Measurements from ENCODE around the gene USP7. TPM values are rescaled to one million over a fixed set of nuclear protein-coding genes. Genes with fewer than 3 reads are reported as not detected.

USP7 gene
- polyA plus RNA-seq, 1 of the 3 experiments (the other 2 are of a cell fraction) = 8.6 TPM

GRCh38 chr16:8889893-8890548 is 73.7 kb downstream of the USP7 start:
- Histone ChIP-seq H3K4me1 (ENCODE audit: control insufficient read depth in 1 of 2, insufficient read depth in 2 of 2, low read depth in 1 of 2, low read length in 1 of 2) (peaks cover 9 to 42% of the 10 kb centered on the region in 2 experiments; a peak in 2 of 4 replicates), H3K9me3 (no peaks in the 10 kb centered on the region), H2AFZ (ENCODE audit: low read depth) (no peak overlapping the region), H3K9me2 (no peaks in the 10 kb centered on the region), H3K27me3 (ENCODE audit: insufficient read depth) (no peaks in the 10 kb centered on the region), H3F3A (replicated peaks; ENCODE audit: insufficient read depth) (peaks cover 6% of the 10 kb centered on the region), H4K20me1 (ENCODE audit: insufficient read depth) (0 out of 2 replicates have a peak, but pooled peaks cover 12% of the 10 kb centered on the region), H3K36me3 (replicated peaks in 1 of 2; ENCODE audit: control insufficient read depth in 1 of 2, insufficient read depth in 2 of 2, low read length in 1 of 2) (peaks cover 18 to 54% of the 10 kb centered on the region in 2 experiments), H3K4me3 (ENCODE audit: low read depth in 2 of 2, low read length in 1 of 2) (no peak overlapping the region), H3K27ac (ENCODE audit: low read depth in 2 of 2, low read length in 1 of 2) (no peak overlapping the region), H3K4me2 (no peak overlapping the region), H3K9ac (no peak overlapping the region), H3K79me2 (ENCODE audit: insufficient read depth) (no peaks in the 10 kb centered on the region)
- ChIA-PET CTCF (interaction anchor here (1.0 to 3.2 kb wide), 7 partner anchors 9 to 123 kb away, joined by 3 to 15 read pairs (median 4); no protein-coding TSS in a partner anchor), POLR2A (no interaction called here)
- no peak for DNase-seq
- TF ChIP-seq MXI1 (IDR thresholded peaks at IDR 0.05; ENCODE audit: low read depth, low read length) = no peak
- TF ChIP-seq MAX (IDR thresholded peaks at IDR 0.05; ENCODE audit: low read depth) = no peak
- TF ChIP-seq NRF1 (IDR thresholded peaks at IDR 0.05; ENCODE audit: low read depth, low read length) = no peak
- no peak for TF ChIP-seq RFX5 (IDR thresholded peaks at IDR 0.05; ENCODE audit: low read length)
- no peak for TF ChIP-seq SMC3 (IDR thresholded peaks at IDR 0.05; ENCODE audit: low read depth, low read length)
- no peak for TF ChIP-seq YY1 (IDR thresholded peaks at IDR 0.05; ENCODE audit: low read depth)
- TF ChIP-seq NFIC (IDR thresholded peaks at IDR 0.05; ENCODE audit: borderline replicate concordance) = no peak
- WGBS (ENCODE audit: low lambda C conversion rate) = 96% methylated on average over 12 of the region's 14 CpGs

DNA sequence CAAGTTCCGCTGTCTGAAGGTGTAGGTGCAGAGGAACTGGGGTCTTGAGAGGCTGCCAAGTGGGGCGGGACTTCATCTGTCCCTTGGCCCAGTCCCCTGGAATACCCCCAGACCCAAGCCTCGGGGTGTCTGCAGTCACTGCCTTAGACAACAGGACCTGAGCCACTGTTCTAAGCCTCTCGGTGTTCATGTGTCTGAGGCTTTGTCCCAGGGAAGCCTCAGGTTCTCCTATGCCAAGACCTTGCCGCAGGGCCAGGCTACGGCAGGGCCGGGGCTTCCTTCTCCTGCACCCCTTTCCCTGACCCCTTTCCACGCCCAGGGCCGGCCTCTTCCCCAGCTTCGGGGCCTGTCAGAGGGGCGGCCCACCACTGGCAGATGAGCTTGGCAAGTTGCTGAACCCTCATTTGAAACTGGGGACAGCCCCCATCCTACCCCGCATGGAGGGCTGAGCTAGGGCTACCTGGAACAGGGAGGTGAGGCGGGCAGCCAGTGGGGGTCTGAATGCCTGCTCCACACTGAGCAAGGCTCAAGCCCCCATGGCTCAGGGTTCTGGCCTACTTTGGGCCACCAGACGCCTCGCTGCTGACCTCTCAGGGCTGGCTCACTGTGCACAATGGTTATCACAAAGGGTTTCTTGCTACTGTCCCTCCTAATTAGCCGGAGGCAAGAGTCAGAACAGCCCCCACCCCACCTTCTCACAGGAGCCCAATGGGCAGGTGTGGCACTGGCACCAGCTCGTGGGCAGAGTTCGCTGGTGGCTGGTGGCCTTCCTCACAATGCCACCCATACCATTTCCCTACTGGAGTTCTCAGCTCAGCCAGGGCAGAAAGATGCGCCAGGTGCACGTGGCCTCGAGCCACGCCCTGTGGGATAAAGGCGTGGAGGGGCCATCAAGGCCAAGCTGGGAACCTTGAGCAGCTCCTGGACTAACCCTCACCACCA is 74.5 kb downstream of the USP7 start:
- Histone ChIP-seq H3K36me3 (replicated peaks in 1 of 2; ENCODE audit: control insufficient read depth in 1 of 2, insufficient read depth in 2 of 2, low read length in 1 of 2) (peaks cover 18 to 46% of the 10 kb centered on the region in 2 experiments), H3K9me3 (no peaks in the 10 kb centered on the region), H3F3A (replicated peaks; ENCODE audit: insufficient read depth) (peaks cover 6% of the 10 kb centered on the region), H3K27me3 (ENCODE audit: insufficient read depth) (no peaks in the 10 kb centered on the region), H3K79me2 (ENCODE audit: insufficient read depth) (no peaks in the 10 kb centered on the region), H3K9me2 (no peaks in the 10 kb centered on the region), H3K4me2 (no peak overlapping the region), H3K4me1 (ENCODE audit: control insufficient read depth in 1 of 2, insufficient read depth in 2 of 2, low read depth in 1 of 2, low read length in 1 of 2) (peaks cover 9 to 42% of the 10 kb centered on the region in 2 experiments; a peak in 2 of 4 replicates), H3K27ac (ENCODE audit: low read depth in 2 of 2, low read length in 1 of 2) (no peak overlapping the region), H2AFZ (ENCODE audit: low read depth) (no peak overlapping the region), H3K9ac (no peak overlapping the region), H4K20me1 (ENCODE audit: insufficient read depth) (0 out of 2 replicates have a peak, but pooled peaks cover 12% of the 10 kb centered on the region), H3K4me3 (ENCODE audit: low read depth in 2 of 2, low read length in 1 of 2) (no peak overlapping the region)
- CTCF ChIA-PET = interaction anchor here (0.8 to 3.2 kb wide), 10 partner anchors 8 to 119 kb away, joined by 3 to 15 read pairs (median 4); no protein-coding TSS in a partner anchor
- WGBS (ENCODE audit: low lambda C conversion rate) = over 99% methylated on average over 13 of the region's 23 CpGs
- POLR2A ChIA-PET = interaction anchor here (1.3 kb wide), 1 partner anchor 47 kb away, joined by 4 read pairs; no protein-coding TSS in a partner anchor
- no peak for DNase-seq
- no peak for TF ChIP-seq GABPA (IDR thresholded peaks at IDR 0.05; ENCODE audit: low read depth)
